T-helper 9 cell (primary cell): ENCODE measurements around the gene SUPT6H.
A peak's percentile ranks its signal among the peaks of the same experiment; 100 is the strongest.

Experiments used
- DNase-seq: peaks from one replicate; pipeline ENCODE4 v3.0.0-alpha.2; 2020

The SUPT6H gene

DNA sequence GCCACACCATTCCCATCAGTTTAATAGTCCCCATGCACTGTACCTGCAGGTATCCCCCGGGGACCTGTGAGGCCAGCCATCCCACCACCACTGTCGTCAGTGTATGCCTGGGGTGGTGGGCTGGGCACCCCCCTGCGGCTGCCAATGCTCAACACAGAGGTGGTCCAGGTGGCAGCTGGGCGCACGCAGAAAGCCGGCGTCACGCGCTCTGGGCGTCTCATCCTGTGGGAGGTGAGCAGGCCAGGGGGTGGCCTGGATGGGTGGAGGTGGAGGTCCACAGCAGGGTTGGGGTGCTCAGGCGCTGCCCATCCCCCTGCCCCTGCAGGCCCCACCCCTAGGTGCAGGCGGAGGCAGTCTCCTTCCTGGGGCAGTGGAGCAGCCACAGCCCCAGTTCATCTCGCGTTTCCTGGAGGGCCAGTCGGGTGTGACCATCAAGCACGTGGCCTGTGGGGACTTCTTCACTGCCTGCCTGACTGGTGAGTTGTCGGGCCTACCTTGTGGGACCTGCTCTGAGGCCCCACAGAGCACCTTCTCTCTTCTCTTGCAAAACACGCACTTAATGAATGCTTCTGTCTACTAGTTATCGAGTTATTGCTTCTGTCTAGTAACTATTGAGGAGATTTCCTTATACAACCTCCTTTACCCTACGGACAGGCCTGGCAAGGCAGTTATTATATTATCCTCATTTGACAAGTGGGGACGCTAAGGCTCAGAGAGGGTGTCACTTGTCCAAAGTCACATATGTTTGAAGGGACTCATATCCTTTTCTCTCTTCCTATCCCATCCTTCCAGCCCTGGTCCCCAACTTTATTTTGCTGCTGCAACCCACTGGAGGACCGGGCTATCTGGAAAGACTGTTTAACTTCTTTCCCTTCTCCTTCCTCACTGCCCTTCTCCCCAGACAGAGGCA lies 76.0 kb downstream of the SUPT6H start:
- no peak for DNase-seq

GRCh38 chr17:28738680-28739384 lies 76.8 kb downstream of the SUPT6H start:
- no peak for DNase-seq

- no peak for DNase-seq
These were observed 78.7 kb downstream of the SUPT6H start for GRCh38 chr17:28740406-28741357.

- no peak for DNase-seq
These were observed 79.6 kb downstream of the SUPT6H start for GRCh38 chr17:28741358-28742349.

DNA sequence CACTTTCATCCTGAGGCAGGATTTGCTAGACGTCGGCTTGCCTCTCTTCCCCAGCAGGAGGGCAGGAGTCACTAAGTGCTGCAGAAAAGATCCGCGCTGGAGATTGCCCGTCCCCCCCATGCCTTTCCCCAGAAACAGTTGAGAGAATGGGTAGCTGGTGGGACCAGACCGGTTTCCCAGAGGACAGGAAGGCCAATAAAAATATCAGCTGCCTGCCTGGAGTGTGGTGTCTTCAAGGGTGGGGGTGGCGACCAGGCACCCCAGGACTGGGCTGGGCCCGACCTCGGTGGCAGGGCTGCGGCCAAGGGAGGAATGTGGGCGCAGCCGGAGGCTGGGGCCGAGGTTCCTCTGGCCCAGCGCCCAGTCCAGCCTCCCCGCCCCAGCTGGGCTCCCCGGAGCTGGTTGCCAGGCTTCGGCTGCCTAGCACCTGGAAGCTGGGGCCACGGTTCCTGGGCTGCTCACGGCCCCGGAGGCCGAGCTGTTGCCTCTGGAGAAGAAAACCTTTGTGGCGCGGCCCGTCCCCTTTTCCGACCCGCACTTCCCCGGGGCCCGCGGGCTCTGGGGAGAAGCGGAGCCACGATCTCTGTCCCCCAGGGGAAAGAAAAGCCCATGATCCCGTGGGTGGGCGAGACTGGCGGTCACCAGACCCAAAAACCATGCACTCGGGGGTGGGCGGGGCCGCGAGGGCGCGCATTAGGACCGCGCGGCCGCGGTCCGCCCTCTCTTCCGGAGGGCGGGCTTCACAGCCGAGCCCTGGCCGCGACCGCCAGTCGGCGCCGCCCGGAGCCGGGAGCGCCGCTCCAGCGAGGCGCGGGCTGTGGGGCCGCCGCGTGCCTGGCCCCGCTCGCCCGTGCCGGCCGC lies 81.5 kb downstream of the SUPT6H start, which contains the start of gene TRAF4:
Gene TRAF4 (plus strand): TSS at position 769 of the 861 bp plus-strand sequence. CDS start 102 bp downstream, outside the sequence.
- DNase-seq, result peak; percentile 69

GRCh38 chr17:28744104-28744971 lies 82.3 kb downstream of the SUPT6H start:
- DNase-seq, result peak; percentile 66

- peak; percentile 25 for DNase-seq
These were observed 83.2 kb downstream of the SUPT6H start for GRCh38 chr17:28744972-28745785.

GRCh38 chr17:28745786-28746411 lies 83.9 kb downstream of the SUPT6H start:
- DNase-seq, result no peak

- DNase-seq, result no peak
These were observed 84.6 kb downstream of the SUPT6H start for GRCh38 chr17:28746611-28747050.

DNA sequence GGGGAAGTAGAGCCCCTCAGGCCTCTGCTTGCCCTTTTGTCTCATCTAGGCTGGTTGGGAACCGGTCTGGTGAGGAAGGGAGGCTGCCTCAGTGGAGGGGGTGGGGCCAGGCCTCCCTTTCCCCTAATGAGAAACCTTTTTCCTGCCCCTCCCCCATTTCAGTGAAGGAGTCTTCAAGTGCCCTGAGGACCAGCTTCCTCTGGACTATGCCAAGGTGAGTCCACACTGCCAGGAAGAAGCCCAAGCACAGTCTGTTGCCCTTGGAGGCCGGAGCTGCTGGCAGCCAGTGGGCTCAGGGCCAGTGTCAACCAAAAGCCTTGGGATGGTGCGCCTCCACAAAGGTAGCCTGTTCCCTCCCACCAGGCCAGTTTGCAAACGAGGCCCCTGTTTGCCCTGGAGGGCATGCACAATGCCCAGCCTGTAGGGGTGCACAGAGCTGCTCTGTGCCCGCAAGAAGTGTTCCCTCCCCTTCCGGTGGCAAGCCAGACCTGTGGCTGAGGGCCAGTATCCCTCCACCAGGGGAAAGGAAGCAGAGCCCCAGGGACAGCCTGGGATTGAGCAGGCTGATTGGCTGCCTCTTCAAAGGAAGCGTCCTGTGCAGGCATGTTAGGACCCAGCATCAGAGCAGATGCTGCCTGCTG lies 85.2 kb downstream of the SUPT6H start:
- DNase-seq, result no peak

GRCh38 chr17:28747801-28748750 lies 86.1 kb downstream of the SUPT6H start:
- DNase-seq, result no peak

DNA sequence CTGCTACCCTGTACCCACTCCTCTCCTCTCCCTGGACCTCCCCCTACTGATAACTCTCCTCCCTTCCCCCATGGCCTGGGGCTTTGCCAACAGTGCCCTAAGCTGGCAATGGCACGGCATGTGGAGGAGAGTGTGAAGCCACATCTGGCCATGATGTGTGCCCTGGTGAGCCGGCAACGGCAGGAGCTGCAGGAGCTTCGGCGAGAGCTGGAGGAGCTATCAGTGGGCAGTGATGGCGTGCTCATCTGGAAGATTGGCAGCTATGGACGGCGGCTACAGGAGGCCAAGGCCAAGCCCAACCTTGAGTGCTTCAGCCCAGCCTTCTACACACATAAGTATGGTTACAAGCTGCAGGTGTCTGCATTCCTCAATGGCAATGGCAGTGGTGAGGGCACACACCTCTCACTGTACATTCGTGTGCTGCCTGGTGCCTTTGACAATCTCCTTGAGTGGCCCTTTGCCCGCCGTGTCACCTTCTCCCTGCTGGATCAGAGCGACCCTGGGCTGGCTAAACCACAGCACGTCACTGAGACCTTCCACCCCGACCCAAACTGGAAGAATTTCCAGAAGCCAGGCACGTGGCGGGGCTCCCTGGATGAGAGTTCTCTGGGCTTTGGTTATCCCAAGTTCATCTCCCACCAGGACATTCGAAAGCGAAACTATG lies 87.0 kb downstream of the SUPT6H start:
- no peak for DNase-seq

DNA sequence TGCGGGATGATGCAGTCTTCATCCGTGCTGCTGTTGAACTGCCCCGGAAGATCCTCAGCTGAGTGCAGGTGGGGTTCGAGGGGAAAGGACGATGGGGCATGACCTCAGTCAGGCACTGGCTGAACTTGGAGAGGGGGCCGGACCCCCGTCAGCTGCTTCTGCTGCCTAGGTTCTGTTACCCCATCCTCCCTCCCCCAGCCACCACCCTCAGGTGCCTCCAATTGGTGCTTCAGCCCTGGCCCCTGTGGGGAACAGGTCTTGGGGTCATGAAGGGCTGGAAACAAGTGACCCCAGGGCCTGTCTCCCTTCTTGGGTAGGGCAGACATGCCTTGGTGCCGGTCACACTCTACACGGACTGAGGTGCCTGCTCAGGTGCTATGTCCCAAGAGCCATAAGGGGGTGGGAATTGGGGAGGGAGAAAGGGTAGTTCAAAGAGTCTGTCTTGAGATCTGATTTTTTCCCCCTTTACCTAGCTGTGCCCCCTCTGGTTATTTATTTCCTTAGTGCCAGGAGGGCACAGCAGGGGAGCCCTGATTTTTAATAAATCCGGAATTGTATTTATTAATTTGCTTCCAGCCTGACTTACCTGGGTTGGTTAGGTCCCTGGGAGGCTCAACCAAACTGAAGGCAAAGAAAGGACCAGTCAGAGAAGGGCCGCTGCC lies 87.6 kb downstream of the SUPT6H start:
- no peak for DNase-seq

- DNase-seq, result peak; percentile 87
These were observed 88.4 kb downstream of the SUPT6H start for GRCh38 chr17:28750178-28751047.
